ENCODE data around the gene GRIA1. TPM values are rescaled to one million over a fixed set of nuclear protein-coding genes. Genes with fewer than 3 reads are reported as not detected.

GRIA1 gene
- total and polyA plus RNA-seq, 8 donors = 2.9 to 20.2 (median 11.2) TPM

DNA sequence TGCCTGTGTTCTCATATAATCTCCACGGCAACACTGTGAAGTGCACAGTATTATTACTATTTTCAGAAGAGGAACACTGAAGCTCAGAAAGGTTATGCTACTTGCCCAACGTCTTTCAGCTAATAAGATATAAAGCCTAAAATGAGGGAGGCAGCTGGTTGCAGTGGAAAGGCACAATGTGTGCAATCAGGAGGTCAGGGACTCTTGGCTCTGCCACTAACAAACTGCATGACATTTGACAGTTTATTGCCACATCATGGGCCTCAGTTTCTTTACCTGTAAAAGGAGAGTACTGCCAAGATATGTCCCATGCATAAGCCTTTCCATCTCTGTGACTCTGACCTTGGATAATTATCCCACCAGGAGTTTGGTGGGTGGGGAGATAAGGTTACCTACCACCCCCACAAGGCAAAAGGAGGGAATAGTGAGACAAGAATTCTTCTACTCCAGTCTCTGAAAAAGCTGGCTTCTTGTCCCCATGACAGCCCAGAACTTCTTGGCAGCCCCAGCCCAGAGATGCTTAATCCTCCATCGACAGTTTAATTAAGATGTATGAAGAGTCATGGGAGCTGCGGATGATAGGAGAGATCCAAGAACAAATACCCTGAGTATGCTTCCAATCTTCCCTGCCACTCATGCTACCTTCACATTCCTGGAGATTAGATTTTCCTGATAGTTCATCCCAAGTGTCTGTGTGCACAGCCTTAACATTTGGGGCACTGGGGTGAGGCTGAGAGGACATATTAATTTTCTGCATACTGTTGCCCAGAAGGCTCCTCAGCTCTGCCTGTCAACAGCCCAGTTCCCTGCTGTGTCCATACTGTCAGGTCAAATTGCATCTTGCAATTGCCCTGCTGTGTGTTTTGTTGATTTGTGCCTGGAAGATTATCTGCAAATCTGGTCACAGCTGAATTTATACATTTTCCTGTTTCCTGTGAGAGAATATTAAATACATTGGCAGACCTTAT, 277.0 kb downstream of the GRIA1 start:
- TF ChIP-seq CTCF (IDR thresholded peaks at IDR 0.05) = no peak
- Histone ChIP-seq H3K4me1 (no peaks in the 10 kb centered on the region), H3K4me3 (no peak overlapping the region), H3K36me3 (no peaks in the 10 kb centered on the region), H3K27ac (no peak overlapping the region), H3K27me3 (no peaks in the 10 kb centered on the region), H3K9me3 (no peaks in the 10 kb centered on the region)
- DNase-seq = no peak
- intact Hi-C loops (cut with DNase I) = no loop called here
- ATAC-seq = no peak

DNA sequence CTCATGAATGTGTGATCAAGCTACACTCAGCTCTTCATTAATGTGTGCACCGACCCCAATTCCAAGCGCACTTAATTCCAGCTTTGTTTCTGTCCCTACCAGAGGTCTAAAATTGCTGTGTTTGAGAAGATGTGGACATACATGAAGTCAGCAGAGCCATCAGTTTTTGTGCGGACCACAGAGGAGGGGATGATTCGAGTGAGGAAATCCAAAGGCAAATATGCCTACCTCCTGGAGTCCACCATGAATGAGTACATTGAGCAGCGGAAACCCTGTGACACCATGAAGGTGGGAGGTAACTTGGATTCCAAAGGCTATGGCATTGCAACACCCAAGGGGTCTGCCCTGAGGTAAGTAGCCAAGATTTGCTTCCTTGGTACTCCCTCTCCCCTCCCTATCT, 279.6 kb downstream of the GRIA1 start:
- H3K27ac ChIP-seq = no peak overlapping the region
- H3K4me1 ChIP-seq = no peaks in the 10 kb centered on the region
- intact Hi-C loops (cut with DNase I) = no loop called here
- H3K9me3 ChIP-seq = no peaks in the 10 kb centered on the region
- H3K36me3 ChIP-seq = no peaks in the 10 kb centered on the region
- H3K27me3 ChIP-seq = no peaks in the 10 kb centered on the region
- H3K4me3 ChIP-seq = no peak overlapping the region
- TF ChIP-seq CTCF (IDR thresholded peaks at IDR 0.05) = no peak
- ATAC-seq (no peak), DNase-seq (no peak)

DNA sequence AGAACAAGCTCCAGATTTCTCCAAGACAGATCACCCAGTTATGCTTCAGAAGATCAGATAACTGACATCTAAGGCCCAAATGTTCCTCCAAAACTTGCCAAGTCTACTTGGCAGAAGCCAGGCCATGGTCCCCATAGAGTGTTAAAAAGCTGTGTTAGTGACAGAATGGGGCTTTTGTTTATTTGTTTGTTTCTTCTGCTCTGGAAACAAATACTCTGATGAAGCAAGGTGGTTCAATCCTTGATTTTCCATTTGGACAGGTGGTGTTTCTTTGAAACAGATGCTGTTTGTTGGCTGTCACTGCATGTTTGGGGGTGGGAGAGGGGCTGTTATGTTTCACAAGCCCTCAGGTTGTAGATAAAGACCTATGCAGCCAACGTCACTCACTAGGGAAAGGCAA, 284.2 kb downstream of the GRIA1 start:
- no peaks in the 10 kb centered on the region for H3K27me3 ChIP-seq
- H3K4me3 ChIP-seq = no peak overlapping the region
- no peak overlapping the region for H3K27ac ChIP-seq
- TF ChIP-seq CTCF (IDR thresholded peaks at IDR 0.05) = no peak
- H3K4me1 ChIP-seq = no peaks in the 10 kb centered on the region
- intact Hi-C loops (cut with DNase I) = no loop called here
- DNase-seq (no peak), ATAC-seq (no peak)
- H3K9me3 ChIP-seq = no peaks in the 10 kb centered on the region
- no peaks in the 10 kb centered on the region for H3K36me3 ChIP-seq

DNA sequence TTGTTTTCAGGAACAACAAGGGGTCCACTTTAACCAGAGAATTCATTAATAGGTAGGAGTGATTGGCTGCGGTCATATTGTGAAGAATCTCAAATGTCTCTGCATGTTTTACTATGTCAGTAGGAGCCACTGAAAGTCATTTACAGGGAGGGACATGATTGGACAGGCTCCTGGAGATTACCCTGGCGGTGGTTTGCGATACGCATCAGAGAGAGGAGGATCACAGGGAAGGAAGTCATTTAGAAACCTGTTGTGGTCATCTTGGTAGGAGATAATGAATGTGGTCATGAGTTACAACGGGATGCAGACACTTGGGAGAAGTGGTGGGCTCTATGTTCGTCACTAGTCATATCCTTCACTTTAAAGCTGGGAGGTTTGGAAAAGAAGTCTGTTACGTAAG, 285.5 kb downstream of the GRIA1 start:
- TF ChIP-seq CTCF (IDR thresholded peaks at IDR 0.05) = no peak
- no peak overlapping the region for H3K27ac ChIP-seq
- intact Hi-C loops (cut with DNase I) = no loop called here

DNA sequence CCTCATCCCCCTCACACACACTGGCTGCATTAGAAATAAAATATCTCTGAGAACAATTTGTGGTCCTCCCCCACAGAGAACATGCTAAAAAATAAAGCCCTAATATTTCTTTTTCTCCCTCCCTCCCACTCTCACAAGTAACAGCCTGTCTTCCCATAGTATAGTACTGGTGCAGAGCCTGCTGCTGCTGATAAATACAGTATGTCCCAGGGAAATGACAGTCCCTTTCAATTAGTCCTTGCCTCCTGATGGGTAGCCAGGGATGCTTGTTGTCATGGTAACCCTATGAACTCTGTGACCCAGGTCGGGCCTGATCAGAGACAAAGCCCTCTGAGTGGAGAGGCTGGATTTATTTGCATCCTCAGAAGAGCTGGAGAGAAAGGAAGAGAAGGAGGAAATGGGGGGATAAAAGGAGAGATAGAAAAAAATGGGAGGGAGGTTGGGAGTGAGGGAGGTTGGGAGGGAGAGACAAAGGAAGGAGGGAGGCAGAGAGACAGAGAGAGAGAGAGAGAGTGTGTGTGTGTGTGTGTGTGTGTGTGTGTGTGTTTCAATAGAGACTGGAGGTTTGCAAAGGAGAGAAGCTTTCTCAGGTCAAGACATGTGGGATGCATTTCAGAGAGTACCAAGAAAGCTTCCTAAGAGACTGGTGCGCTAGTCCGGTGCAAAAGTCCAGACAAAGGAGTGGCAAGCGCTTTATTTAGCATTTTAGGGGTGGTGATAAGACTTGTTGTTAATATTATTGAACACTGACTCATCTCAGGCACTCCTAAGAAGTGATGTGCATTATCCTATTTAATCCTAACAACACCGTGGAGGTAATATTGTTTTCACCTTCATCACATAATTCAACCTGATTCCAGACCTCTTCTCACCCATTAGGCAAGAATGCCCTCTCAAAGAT, 287.5 kb downstream of the GRIA1 start:
- no peak for TF ChIP-seq CTCF (IDR thresholded peaks at IDR 0.05)
- Histone ChIP-seq H3K27ac (no peak overlapping the region), H3K36me3 (no peaks in the 10 kb centered on the region), H3K27me3 (no peaks in the 10 kb centered on the region), H3K4me1 (no peaks in the 10 kb centered on the region), H3K4me3 (no peak overlapping the region), H3K9me3 (no peaks in the 10 kb centered on the region)
- ATAC-seq (no peak), DNase-seq (no peak)
- intact Hi-C loops (cut with DNase I) = no loop called here

More for the DNA sequence above, 285.5 kb downstream of the GRIA1 start:
- H3K9me3 ChIP-seq = no peaks in the 10 kb centered on the region
- no peaks in the 10 kb centered on the region for H3K27me3 ChIP-seq
- ATAC-seq (no peak), DNase-seq (no peak)
- H3K4me1 ChIP-seq = no peaks in the 10 kb centered on the region
- H3K36me3 ChIP-seq = no peaks in the 10 kb centered on the region
- no peak overlapping the region for H3K4me3 ChIP-seq
